Peyer's patch (tissue), 4 donors: ENCODE measurements around the gene LHCGR.

Experiments used
- CTCF ChIP-seq, 6 experiments: fragments of 450-650 bp in 4 of 6; fragments of 200-600 bp in 2 of 6; sonication (generic) in 1 of 6; IDR thresholded peaks; one replicate each; pipeline ENCODE4 v1.5.1; 2017 to 2019; ENCODE audit warnings: antibody characterized with exemption in 6 of 6, mild to moderate bottlenecking in 3 of 6, moderate library complexity in 1 of 6
- POLR2A ChIP-seq, 2 donors: fragments of 450-650 bp; IDR thresholded peaks; one replicate each; pipeline ENCODE4 v1.5.1; 2017; ENCODE audit warnings: antibody characterized with exemption in 2 of 2, mild to moderate bottlenecking in 2 of 2, moderate library complexity in 2 of 2

GRCh38 chr2:48753228-48753627, 2.3 kb downstream of the LHCGR start:
- TF ChIP-seq CTCF (IDR thresholded peaks at IDR 0.05) (no peak), POLR2A (IDR thresholded peaks at IDR 0.05) (no peak)
